Neutrophil (primary cell): ENCODE data around the gene STARD4.

Experiments used
- H3K27ac ChIP-seq: fragments of 200-600 bp; sonication (generic); 2 replicates; pipeline ENCODE4 v1.5.1; 2016; ENCODE audit warnings: mild to moderate bottlenecking, moderate library complexity
- H3K27me3 ChIP-seq: fragments of 200-600 bp; sonication (generic); 2 replicates; pipeline ENCODE4 v1.6.0; 2016; ENCODE audit warnings: mild to moderate bottlenecking
- H3K36me3 ChIP-seq: fragments of 200-600 bp; sonication (generic); 2 replicates; pipeline ENCODE4 v1.5.1; 2017
- H3K4me1 ChIP-seq, 2 experiments: fragments of 200-600 bp in 1 of 2; sonication (generic) in 1 of 2; 1 replicate in 1 of 2; 2 replicates in 1 of 2; pipeline versions ENCODE4 v1.5.1 to v1.6.1; 2013 to 2016; ENCODE audit warnings: low read depth in 1 of 2, low read length in 1 of 2, mild to moderate bottlenecking in 1 of 2, moderate library complexity in 1 of 2; ENCODE audit not compliant: control insufficient read depth in 1 of 2, insufficient read depth in 1 of 2
- H3K4me3 ChIP-seq, 2 experiments: fragments of 200-600 bp in 1 of 2; sonication (generic) in 1 of 2; 1 replicate in 1 of 2; 2 replicates in 1 of 2; pipeline ENCODE4 v1.5.1; 2013 to 2016; ENCODE audit warnings: low read depth in 1 of 2, low read length in 1 of 2, mild to moderate bottlenecking in 1 of 2, moderate library complexity in 1 of 2
- H3K9me3 ChIP-seq: fragments of 200-600 bp; sonication (generic); 2 replicates; pipeline ENCODE4 v1.5.1; 2016
- CTCF ChIP-seq: fragments of 200-600 bp; sonication (generic); IDR thresholded peaks from 2 replicates; pipeline ENCODE4 v1.5.1; 2016; ENCODE audit warnings: antibody characterized with exemption

The STARD4 gene

GRCh38 chr5:111512375-111513130, at the start of gene STARD4:
Gene STARD4, minus strand, starts transcription at chr5:111512535. Its CDS starts 5,102 bp downstream, at chr5:111507433.
- H3K36me3 ChIP-seq = no peaks in the 10 kb centered on the region
- peaks cover 14 to 18% of the 10 kb centered on the region in 2 experiments for H3K4me1 ChIP-seq
- TF ChIP-seq CTCF = no peak
- no peaks in the 10 kb centered on the region for H3K9me3 ChIP-seq
- peak within 1 kb of the TSS; percentile 67 to 69 for H3K4me3 ChIP-seq
- H3K27ac ChIP-seq = no peak within 1 kb of the TSS
- peaks cover 15% of the 10 kb centered on the region for H3K27me3 ChIP-seq

- H3K27me3 ChIP-seq = no peaks in the 10 kb centered on the region
- H3K4me1 ChIP-seq = no peaks in the 10 kb centered on the region
- H3K27ac ChIP-seq = no peak overlapping the region
- TF ChIP-seq CTCF = no peak
- H3K9me3 ChIP-seq = no peaks in the 10 kb centered on the region
- no peaks in the 10 kb centered on the region for H3K36me3 ChIP-seq
- no peak overlapping the region for H3K4me3 ChIP-seq
Measured at GRCh38 chr5:111559680-111560079, 47.3 kb upstream of the STARD4 start.

- Histone ChIP-seq H3K9me3 (no peaks in the 10 kb centered on the region), H3K27ac (no peak overlapping the region), H3K4me3 (no peak overlapping the region), H3K27me3 (no peaks in the 10 kb centered on the region), H3K4me1 (no peaks in the 10 kb centered on the region), H3K36me3 (no peaks in the 10 kb centered on the region)
- no peak for TF ChIP-seq CTCF
Measured at GRCh38 chr5:111557686-111558085, 45.4 kb upstream of the STARD4 start.

GRCh38 chr5:111557111-111557510, 44.8 kb upstream of the STARD4 start:
- no peak overlapping the region for H3K27ac ChIP-seq
- no peaks in the 10 kb centered on the region for H3K4me1 ChIP-seq
- H3K4me3 ChIP-seq = no peak overlapping the region
- TF ChIP-seq CTCF = no peak
- H3K27me3 ChIP-seq = no peaks in the 10 kb centered on the region
- H3K36me3 ChIP-seq = no peaks in the 10 kb centered on the region
- H3K9me3 ChIP-seq = no peaks in the 10 kb centered on the region

- no peaks in the 10 kb centered on the region for H3K4me1 ChIP-seq
- no peaks in the 10 kb centered on the region for H3K36me3 ChIP-seq
- no peaks in the 10 kb centered on the region for H3K27me3 ChIP-seq
- H3K27ac ChIP-seq = no peak overlapping the region
- H3K4me3 ChIP-seq = no peak overlapping the region
- no peaks in the 10 kb centered on the region for H3K9me3 ChIP-seq
- no peak for TF ChIP-seq CTCF
Measured at GRCh38 chr5:111556501-111556900, 44.2 kb upstream of the STARD4 start.
